RWPE1 (cell line): ENCODE measurements around the gene RAB39A.

Experiments
- CTCF ChIA-PET: fragments of 350-600 bp; sonication (Branson Sonifier 250); formaldehyde crosslinking; extraction: SDS; loops from one replicate; lab custom pipeline; 2021; lab: Yijun Ruan, JAX
- POLR2A ChIA-PET: fragments of 400-600 bp; formaldehyde crosslinking; extraction: SDS; loops from one replicate; lab custom pipeline; 2020; ENCODE audit warnings: antibody characterized with exemption; ENCODE audit not compliant: low non-redundant PET; lab: Yijun Ruan, JAX
- DNase-seq: peaks from one replicate; pipeline ENCODE4 v3.0.0; 2012; ENCODE audit warnings: low spot score
- H3K27ac ChIP-seq: fragments of 450-650 bp; 2 replicates; pipeline ENCODE4 v1.5.1; 2017
- TF ChIP-seq, protein P1 (sequence below): fragments of 450-650 bp; conservative IDR thresholded peaks from 2 replicates; pipeline ENCODE4 v1.5.1; 2017; ENCODE audit warnings: low read depth, mild to moderate bottlenecking

RAB39A gene

DNA sequence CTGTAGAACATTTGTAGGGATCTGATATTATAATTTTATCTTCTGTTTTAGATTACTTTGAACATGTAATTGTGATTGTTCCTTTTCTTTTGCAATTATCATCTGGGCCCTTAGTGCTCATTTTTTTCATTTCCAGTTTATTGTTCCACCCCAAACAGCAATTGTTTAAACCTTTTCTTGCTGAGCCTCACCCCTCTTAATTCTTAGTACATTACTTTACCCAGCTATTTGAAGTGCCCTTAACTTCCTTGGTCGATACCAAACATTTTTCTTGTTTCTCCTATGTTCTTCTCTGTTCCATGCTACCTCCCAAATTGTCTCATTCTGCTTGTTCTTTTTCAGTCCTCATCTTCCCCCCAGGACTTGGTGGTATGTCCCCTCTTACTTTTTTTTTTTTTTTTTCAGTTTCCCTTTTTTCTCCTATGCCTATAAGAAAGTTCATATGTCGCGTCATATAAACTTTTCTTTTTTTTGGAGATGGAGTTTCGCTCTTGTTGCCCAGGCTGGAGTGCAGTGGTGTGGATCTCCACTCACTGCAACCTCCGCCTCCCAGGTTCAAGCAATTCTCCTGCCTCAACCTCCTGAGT, 84.0 kb downstream of the RAB39A start:
- no peak for DNase-seq
- no peak overlapping the region for H3K27ac ChIP-seq
- TF ChIP-seq, protein P1, sequence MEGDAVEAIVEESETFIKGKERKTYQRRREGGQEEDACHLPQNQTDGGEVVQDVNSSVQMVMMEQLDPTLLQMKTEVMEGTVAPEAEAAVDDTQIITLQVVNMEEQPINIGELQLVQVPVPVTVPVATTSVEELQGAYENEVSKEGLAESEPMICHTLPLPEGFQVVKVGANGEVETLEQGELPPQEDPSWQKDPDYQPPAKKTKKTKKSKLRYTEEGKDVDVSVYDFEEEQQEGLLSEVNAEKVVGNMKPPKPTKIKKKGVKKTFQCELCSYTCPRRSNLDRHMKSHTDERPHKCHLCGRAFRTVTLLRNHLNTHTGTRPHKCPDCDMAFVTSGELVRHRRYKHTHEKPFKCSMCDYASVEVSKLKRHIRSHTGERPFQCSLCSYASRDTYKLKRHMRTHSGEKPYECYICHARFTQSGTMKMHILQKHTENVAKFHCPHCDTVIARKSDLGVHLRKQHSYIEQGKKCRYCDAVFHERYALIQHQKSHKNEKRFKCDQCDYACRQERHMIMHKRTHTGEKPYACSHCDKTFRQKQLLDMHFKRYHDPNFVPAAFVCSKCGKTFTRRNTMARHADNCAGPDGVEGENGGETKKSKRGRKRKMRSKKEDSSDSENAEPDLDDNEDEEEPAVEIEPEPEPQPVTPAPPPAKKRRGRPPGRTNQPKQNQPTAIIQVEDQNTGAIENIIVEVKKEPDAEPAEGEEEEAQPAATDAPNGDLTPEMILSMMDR = no peak
- POLR2A ChIA-PET = no interaction called here
- CTCF ChIA-PET = interaction anchor here (0.6 to 0.7 kb wide), 2 partner anchors 12 to 144 kb away, joined by 3 to 4 read pairs; no protein-coding TSS in a partner anchor
